IPS-18a (cell line): ENCODE data around the gene DNM3.
"Not testable (repeated sequence)": the region's sequence is repeated elsewhere in the genome, so short reads cannot be mapped to it uniquely, and the experiment has no call there.

Source experiments
- H3K27ac ChIP-seq: one replicate; pipeline ENCODE4 v1.5.1; 2013; ENCODE audit warnings: low read length
- H3K27me3 ChIP-seq: one replicate; pipeline ENCODE4 v1.6.1; 2013; ENCODE audit warnings: mild to moderate bottlenecking, low read length; ENCODE audit not compliant: control insufficient read depth, insufficient read depth
- H3K36me3 ChIP-seq: one replicate; pipeline ENCODE4 v1.6.1; 2013; ENCODE audit warnings: low read depth, low read length; ENCODE audit not compliant: control insufficient read depth
- H3K4me1 ChIP-seq: one replicate; pipeline ENCODE4 v1.6.1; 2013; ENCODE audit warnings: low read depth, low read length; ENCODE audit not compliant: control insufficient read depth
- H3K4me3 ChIP-seq: one replicate; pipeline ENCODE4 v1.5.1; 2013; ENCODE audit warnings: low read length
- H3K9ac ChIP-seq: one replicate; pipeline ENCODE4 v1.6.1; 2013; ENCODE audit warnings: mild to moderate bottlenecking, low read length, moderate library complexity
- H3K9me3 ChIP-seq: one replicate; pipeline ENCODE4 v1.6.1; 2013; ENCODE audit warnings: low read depth, low read length; ENCODE audit not compliant: control insufficient read depth

Gene DNM3

DNA sequence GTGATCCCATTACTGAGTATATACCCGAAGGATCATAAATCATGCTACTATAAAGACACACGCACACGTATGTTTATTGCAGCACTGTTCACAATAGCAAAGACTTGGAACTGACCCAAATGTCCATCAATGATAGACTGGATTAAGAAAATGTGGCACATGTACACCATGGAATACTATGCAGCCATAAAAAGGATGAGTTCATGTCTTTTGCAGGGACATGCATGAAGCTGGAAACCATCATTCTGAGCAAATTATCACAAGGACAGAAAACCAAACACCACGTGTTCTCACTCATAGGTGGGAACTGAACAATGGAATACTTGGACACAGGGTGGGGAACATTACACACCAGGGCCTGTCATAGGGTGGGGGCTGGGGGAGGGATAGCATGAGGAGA is 466.2 kb downstream of the DNM3 start:
- H3K4me1 ChIP-seq, H3K4me3 ChIP-seq, H3K9me3 ChIP-seq, H3K27me3 ChIP-seq, H3K36me3 ChIP-seq, H3K9ac ChIP-seq, H3K27ac ChIP-seq: not testable (repeated sequence)

DNA sequence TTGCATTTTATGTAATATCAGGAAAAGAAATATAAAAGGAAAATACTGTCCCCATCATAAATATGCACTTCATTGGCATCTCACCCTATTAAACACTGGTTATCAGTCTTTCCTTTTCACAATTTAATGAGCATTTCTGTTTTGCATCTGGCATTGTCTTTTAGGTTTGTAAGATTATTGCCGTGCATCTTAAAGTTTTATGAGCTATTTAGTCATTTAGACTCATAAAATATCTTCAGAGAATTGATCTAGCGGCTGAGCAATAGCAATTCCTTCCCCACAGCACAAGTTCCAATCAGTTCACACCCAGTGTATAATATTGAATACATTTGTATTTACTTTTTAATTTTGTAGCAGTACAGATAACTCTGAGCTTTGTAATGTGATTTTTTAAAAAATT is 466.8 kb downstream of the DNM3 start:
- Histone ChIP-seq H3K27ac (no peak overlapping the region), H3K36me3 (no peaks in the 10 kb centered on the region), H3K4me3 (no peak overlapping the region), H3K9ac (no peak overlapping the region), H3K27me3 (no peaks in the 10 kb centered on the region), H3K4me1 (no peaks in the 10 kb centered on the region), H3K9me3 (no peaks in the 10 kb centered on the region)

DNA sequence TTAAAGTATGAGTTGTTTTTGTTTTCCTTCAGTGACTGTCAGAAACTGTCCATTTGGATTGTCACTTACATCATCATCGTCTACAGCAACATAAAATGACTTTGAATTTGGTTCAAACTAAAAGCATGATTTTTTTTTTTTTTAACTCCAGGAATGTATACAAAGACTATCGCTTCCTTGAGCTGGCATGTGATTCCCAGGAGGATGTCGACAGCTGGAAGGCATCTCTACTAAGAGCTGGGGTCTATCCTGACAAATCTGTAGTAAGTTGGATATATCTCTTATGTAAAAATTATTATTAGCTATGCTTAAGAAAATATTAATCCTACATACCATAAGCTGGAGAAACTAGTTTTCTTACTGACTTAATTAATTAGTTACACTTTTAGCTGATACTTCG is 467.3 kb downstream of the DNM3 start:
- Histone ChIP-seq H3K36me3 (no peaks in the 10 kb centered on the region), H3K4me3 (no peak overlapping the region), H3K4me1 (no peaks in the 10 kb centered on the region), H3K9ac (no peak overlapping the region), H3K9me3 (no peaks in the 10 kb centered on the region), H3K27me3 (no peaks in the 10 kb centered on the region), H3K27ac (no peak overlapping the region)

DNA sequence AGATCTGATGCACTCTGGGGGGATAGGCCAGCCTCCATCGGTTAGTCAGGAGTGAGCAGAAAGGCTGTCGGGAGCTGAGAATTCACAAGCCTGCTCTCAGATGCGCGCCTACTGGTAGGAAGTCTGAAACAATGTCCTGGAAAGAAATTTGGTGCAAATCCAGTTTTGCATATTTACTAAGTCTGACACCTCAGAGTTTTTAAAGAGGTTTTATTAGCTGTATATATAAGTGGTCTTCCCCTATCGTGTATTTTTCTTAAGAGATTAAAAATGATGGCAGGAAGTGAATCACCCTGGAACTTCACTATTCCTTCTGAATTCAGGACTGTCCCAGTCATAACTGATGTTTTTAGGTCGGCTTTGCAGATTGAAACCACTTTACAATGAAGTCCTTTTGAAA is 479.4 kb downstream of the DNM3 start:
- Histone ChIP-seq H3K9me3 (no peaks in the 10 kb centered on the region), H3K36me3 (no peaks in the 10 kb centered on the region), H3K27ac (no peak overlapping the region), H3K27me3 (no peaks in the 10 kb centered on the region), H3K4me3 (no peak overlapping the region), H3K4me1 (no peaks in the 10 kb centered on the region), H3K9ac (no peak overlapping the region)

DNA sequence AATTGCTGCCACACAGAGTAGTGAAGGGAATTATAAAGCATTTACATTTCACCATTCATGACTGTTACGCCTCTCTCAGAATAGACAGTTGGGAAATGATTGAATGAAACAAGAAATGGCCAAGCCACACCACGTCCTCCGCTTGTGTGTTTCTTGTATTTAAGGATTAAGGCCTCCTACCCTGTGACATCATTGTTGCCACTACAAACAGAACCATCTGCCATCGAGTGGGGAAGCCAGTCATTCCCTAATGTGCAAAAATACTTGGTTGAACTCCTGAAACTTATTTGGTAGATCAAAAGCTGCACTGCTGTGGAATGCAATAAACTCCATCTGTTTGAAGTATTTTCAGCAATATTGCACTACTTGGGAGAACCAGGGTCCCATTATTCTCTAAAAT is 480.2 kb downstream of the DNM3 start:
- H3K36me3 ChIP-seq = no peaks in the 10 kb centered on the region
- no peak overlapping the region for H3K9ac ChIP-seq
- H3K9me3 ChIP-seq = no peaks in the 10 kb centered on the region
- no peaks in the 10 kb centered on the region for H3K4me1 ChIP-seq
- no peak overlapping the region for H3K4me3 ChIP-seq
- no peak overlapping the region for H3K27ac ChIP-seq
- no peaks in the 10 kb centered on the region for H3K27me3 ChIP-seq

DNA sequence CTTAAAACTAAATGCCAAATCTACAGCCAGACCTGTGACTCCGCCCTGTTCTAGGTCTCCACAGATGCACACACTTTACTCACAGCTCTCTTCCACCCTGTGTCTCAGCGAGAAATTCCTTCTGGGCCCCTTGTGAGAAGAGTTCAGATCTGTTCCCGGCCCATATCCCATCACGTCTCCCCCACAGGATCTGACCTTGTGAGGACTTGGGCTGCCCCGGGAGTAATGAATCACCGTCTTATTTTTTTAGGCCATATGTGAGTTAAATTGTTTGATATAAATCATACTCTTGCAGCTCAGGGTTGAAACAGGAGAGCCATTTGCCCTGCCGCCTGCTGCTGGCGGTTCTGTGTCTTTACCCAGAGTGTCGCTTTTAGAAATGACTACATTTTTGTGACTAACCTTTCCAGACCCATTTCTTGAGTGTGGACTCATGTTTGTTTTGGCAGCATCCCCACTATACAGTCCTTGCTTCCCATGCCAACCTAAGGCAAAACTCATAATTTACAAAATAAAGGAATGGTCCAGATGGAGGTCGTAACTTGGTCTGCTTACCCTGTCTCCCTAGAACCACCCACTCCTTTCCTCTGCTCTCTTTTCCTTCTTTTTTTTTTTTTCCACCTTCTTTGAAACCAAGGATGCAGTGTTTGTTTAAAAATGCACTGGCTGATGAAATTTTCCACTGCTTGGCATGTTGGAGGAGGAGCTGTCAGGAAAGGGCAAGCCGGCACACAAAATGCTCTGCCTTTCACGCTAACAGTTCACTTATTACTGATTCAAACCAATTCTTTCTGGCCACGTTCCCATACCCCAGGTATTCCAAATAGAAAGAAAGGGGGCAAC is 481.1 kb downstream of the DNM3 start:
- Histone ChIP-seq H3K4me1 (no peaks in the 10 kb centered on the region), H3K27ac (no peak overlapping the region), H3K36me3 (no peaks in the 10 kb centered on the region), H3K4me3 (no peak overlapping the region), H3K9ac (no peak overlapping the region), H3K9me3 (no peaks in the 10 kb centered on the region), H3K27me3 (no peaks in the 10 kb centered on the region)

DNA sequence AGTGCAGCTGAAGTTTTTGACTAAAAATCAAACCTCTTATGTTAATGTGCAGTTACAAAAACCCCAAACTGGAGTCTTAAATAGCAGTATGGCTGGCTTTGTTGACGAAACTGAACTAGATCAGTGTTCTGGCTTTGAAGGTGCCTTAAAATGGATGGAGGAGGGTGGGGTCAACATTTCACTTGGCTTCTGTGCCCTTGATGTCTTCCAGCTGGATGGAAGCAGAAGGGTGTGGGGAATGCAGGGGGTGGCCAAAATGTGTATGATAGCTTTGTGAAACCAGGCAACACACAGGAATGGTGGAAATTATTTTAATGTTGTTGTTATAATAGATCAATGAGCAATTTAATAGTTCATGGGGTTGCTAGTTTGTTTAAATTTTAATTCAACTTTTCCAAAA is 482.4 kb downstream of the DNM3 start:
- Histone ChIP-seq H3K4me3 (no peak overlapping the region), H3K27me3 (no peaks in the 10 kb centered on the region), H3K9ac (no peak overlapping the region), H3K27ac (no peak overlapping the region), H3K4me1 (no peaks in the 10 kb centered on the region), H3K9me3 (no peaks in the 10 kb centered on the region), H3K36me3 (no peaks in the 10 kb centered on the region)

DNA sequence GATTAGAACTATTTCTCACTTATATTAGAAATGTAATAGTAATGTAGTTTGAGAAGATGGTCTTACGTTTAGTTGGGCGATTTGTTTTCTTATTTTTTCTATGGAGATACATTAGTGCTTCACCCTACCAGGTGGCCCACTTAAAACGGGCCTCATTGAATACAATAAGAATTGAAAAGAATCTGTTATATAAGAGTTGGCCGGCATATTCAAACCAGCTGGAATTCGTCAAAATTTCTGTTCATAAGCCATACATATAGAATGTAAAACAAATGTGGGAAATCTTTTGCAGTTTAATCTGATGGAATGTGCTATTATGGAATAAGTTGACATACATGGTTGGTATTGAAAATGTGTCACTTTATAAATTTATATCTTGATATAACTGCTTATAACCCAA is 482.8 kb downstream of the DNM3 start:
- no peaks in the 10 kb centered on the region for H3K27me3 ChIP-seq
- no peak overlapping the region for H3K27ac ChIP-seq
- H3K36me3 ChIP-seq = no peaks in the 10 kb centered on the region
- no peaks in the 10 kb centered on the region for H3K4me1 ChIP-seq
- no peak overlapping the region for H3K9ac ChIP-seq
- no peaks in the 10 kb centered on the region for H3K9me3 ChIP-seq
- H3K4me3 ChIP-seq = no peak overlapping the region

DNA sequence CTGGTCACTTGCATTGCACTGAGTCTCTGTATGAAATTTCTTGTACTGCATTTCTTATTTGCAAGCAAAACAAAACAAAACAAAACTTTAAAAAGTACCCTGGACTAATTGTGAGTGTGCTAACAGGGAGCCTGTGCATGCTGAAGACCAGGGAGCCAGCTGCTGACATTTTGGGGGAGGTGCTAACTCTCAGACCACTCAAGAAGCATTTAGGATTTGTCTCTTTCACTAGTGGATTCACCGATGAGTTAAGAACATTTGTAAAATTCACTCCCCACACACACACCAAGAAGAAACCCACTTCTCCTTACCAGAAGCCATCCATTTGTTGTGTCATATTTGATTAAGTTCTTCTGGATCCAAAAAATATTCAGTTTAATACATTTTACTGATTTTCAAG is 483.5 kb downstream of the DNM3 start:
- Histone ChIP-seq H3K9ac (no peak overlapping the region), H3K36me3 (no peaks in the 10 kb centered on the region), H3K27me3 (no peaks in the 10 kb centered on the region), H3K27ac (no peak overlapping the region), H3K9me3 (no peaks in the 10 kb centered on the region), H3K4me3 (no peak overlapping the region), H3K4me1 (no peaks in the 10 kb centered on the region)

DNA sequence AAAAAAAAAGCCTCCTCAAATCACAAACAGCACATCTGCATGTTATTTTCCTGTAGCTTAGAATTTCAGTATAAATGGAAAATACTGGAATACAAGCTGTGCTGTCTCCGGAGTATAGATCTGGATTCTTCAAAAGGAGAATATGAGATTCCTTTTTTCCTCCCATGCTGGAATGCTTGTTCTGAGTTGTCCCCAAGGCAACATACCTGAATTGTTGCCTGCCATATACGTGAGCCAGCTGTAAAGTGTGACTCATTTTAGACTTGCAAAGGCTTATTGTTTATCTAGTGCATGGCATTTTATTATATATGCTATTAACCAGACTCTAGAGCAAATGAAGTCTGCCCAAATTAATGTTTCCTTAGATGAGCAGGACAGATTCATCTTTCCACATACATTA is 484.2 kb downstream of the DNM3 start:
- no peaks in the 10 kb centered on the region for H3K9me3 ChIP-seq
- H3K4me1 ChIP-seq = no peaks in the 10 kb centered on the region
- no peaks in the 10 kb centered on the region for H3K36me3 ChIP-seq
- no peak overlapping the region for H3K9ac ChIP-seq
- no peak overlapping the region for H3K4me3 ChIP-seq
- H3K27ac ChIP-seq = no peak overlapping the region
- no peaks in the 10 kb centered on the region for H3K27me3 ChIP-seq

DNA sequence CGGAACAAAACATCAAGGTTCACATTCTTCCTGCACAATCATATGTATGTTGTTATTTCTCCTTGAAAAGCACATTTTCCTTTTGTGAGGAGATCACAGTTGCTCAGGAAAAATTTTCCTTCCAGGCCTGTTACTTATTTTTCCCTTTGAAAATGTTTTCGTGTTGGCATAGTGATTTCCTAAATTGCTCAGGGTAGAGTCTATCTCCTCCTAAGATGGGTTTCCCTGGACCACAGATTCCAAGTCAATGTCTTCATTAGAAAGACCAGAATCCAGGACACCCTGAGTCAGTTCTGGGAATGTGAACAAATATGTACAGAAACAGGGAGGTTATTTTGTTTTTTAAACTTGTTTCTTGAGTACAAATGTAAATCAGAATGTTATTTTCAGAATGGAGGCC is 484.8 kb downstream of the DNM3 start:
- no peak overlapping the region for H3K9ac ChIP-seq
- no peaks in the 10 kb centered on the region for H3K4me1 ChIP-seq
- H3K4me3 ChIP-seq = no peak overlapping the region
- no peaks in the 10 kb centered on the region for H3K27me3 ChIP-seq
- H3K9me3 ChIP-seq = no peaks in the 10 kb centered on the region
- no peak overlapping the region for H3K27ac ChIP-seq
- no peaks in the 10 kb centered on the region for H3K36me3 ChIP-seq

DNA sequence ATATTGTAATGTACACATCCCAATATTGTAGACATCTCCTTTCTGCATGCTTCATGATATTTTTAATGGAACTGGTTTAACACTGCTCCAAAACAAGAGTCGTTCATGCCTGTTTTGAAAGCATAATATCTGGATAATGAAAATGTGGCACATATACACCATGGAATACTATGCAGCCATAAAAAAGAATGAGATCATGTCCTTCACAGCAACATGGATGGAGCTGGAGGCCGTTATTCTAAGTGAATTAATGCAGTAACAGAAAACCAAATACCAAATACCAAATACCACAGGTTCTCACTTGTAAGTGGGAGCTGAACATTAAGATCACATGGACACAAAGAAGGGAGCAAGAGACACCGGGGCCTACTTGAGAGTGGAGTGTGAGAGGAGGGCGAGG is 487.0 kb downstream of the DNM3 start:
- no peaks in the 10 kb centered on the region for H3K9me3 ChIP-seq
- no peak overlapping the region for H3K4me3 ChIP-seq
- H3K27me3 ChIP-seq = no peaks in the 10 kb centered on the region
- H3K36me3 ChIP-seq = no peaks in the 10 kb centered on the region
- no peak overlapping the region for H3K27ac ChIP-seq
- H3K9ac ChIP-seq = no peak overlapping the region
- no peaks in the 10 kb centered on the region for H3K4me1 ChIP-seq
